ENCODE data around the gene NDUFAF2.
A peak's percentile ranks its signal among the peaks of the same experiment; 100 is the strongest.

NDUFAF2 gene

GRCh38 chr5:61123145-61123544, 178.1 kb downstream of the NDUFAF2 start:
- no peak for DNase-seq (ENCODE audit: low read depth)

- DNase-seq (ENCODE audit: low read depth), result no peak
Observed at GRCh38 chr5:61130289-61130688, 185.3 kb downstream of the NDUFAF2 start.

- DNase-seq (ENCODE audit: low read depth), result no peak
Observed at GRCh38 chr5:61132559-61132958, 187.6 kb downstream of the NDUFAF2 start.

- no peak for DNase-seq (ENCODE audit: low read depth)
Observed at GRCh38 chr5:61137835-61138234, 192.8 kb downstream of the NDUFAF2 start.

- no peak for DNase-seq (ENCODE audit: low read depth)
Observed at GRCh38 chr5:61139094-61139873, 194.3 kb downstream of the NDUFAF2 start.

- DNase-seq (ENCODE audit: low read depth), result no peak
Observed at GRCh38 chr5:61139931-61140330, 194.9 kb downstream of the NDUFAF2 start.

GRCh38 chr5:61141801-61142200, 196.8 kb downstream of the NDUFAF2 start:
- no peak for DNase-seq (ENCODE audit: low read depth)

- DNase-seq (ENCODE audit: low read depth), result no peak
Observed at GRCh38 chr5:61142391-61142790, 197.4 kb downstream of the NDUFAF2 start.

- DNase-seq (ENCODE audit: low read depth), result no peak
Observed at GRCh38 chr5:61142811-61143210, 197.8 kb downstream of the NDUFAF2 start.

- DNase-seq (ENCODE audit: low read depth), result no peak
Observed at GRCh38 chr5:61148515-61148914, 203.5 kb downstream of the NDUFAF2 start.

GRCh38 chr5:61151893-61152292, 206.9 kb downstream of the NDUFAF2 start:
- no peak for DNase-seq (ENCODE audit: low read depth)

- no peak for DNase-seq (ENCODE audit: low read depth)
Observed at GRCh38 chr5:61159070-61159469, 214.1 kb downstream of the NDUFAF2 start.

GRCh38 chr5:61159836-61160235, 214.8 kb downstream of the NDUFAF2 start:
- DNase-seq (ENCODE audit: low read depth), result no peak

GRCh38 chr5:61160497-61160896, 215.5 kb downstream of the NDUFAF2 start:
- no peak for DNase-seq (ENCODE audit: low read depth)

GRCh38 chr5:61162010-61162831, 217.2 kb downstream of the NDUFAF2 start, which contains the start of gene SMIM15:
SMIM15 (minus strand) TSS chr5:61162468; CDS start chr5:61160171, 2,297 bp downstream.
- peak; percentile 53 for DNase-seq (ENCODE audit: low read depth)

- peak; percentile 16 for DNase-seq (ENCODE audit: low read depth)
Observed at GRCh38 chr5:61162832-61163567, 218.0 kb downstream of the NDUFAF2 start.

GRCh38 chr5:61163905-61164304, 218.9 kb downstream of the NDUFAF2 start:
- DNase-seq (ENCODE audit: low read depth), result no peak

GRCh38 chr5:61167382-61167781, 222.4 kb downstream of the NDUFAF2 start:
- no peak for DNase-seq (ENCODE audit: low read depth)

GRCh38 chr5:61168951-61169350, 223.9 kb downstream of the NDUFAF2 start:
- no peak for DNase-seq (ENCODE audit: low read depth)

GRCh38 chr5:61171479-61171878, 226.5 kb downstream of the NDUFAF2 start:
- DNase-seq (ENCODE audit: low read depth), result no peak

GRCh38 chr5:61176631-61177030, 231.6 kb downstream of the NDUFAF2 start:
- no peak for DNase-seq (ENCODE audit: low read depth)

GRCh38 chr5:61177070-61177469, 232.1 kb downstream of the NDUFAF2 start:
- DNase-seq (ENCODE audit: low read depth), result no peak
